ENCODE results near the gene TTC5. TPM values are rescaled to one million over a fixed set of nuclear protein-coding genes. Genes with fewer than 3 reads are reported as not detected.

The TTC5 gene
- total RNA-seq: 10 to 100 TPM; 30.5 to 38.1 TPM
- polyA plus RNA-seq (ENCODE audit: insufficient read length in 2 of 2): 10 to 100 TPM; 25.5 to 25.8 TPM
- long read RNA-seq, donor 1, full-length matches to known transcripts: 14 of 19 reads
- long read RNA-seq, donor 1, partial matches to known transcripts: 5 of 19 reads
- long read RNA-seq, donor 1, other reads (novel, unspliced or antisense): 0 of 19 reads
- long read RNA-seq, donor 2, full-length matches to known transcripts: 3 of 3 reads
- long read RNA-seq, donor 2, partial matches to known transcripts: 0 of 3 reads
- long read RNA-seq, donor 2, other reads (novel, unspliced or antisense): 0 of 3 reads
- long read RNA-seq, donor 3, full-length matches to known transcripts: 4 of 4 reads
- long read RNA-seq, donor 3, partial matches to known transcripts: 0 of 4 reads
- long read RNA-seq, donor 3, other reads (novel, unspliced or antisense): 0 of 4 reads
- long read RNA-seq, donor 4, full-length matches to known transcripts: 7 of 12 reads
- long read RNA-seq, donor 4, partial matches to known transcripts: 5 of 12 reads
- long read RNA-seq, donor 4, other reads (novel, unspliced or antisense): 0 of 12 reads

- Histone ChIP-seq H3K27me3 (ENCODE audit: control insufficient read depth, insufficient read depth, low read length) (no peaks in the 10 kb centered on the region), H3K36me3 (ENCODE audit: control insufficient read depth, insufficient read depth, low read length) (peaks cover 2% of the 10 kb centered on the region), H3K4me3 (ENCODE audit: low read depth, low read length) (peak within 1 kb of the TSS; percentile 73), H3K9me3 (ENCODE audit: control insufficient read depth, insufficient read depth, low read length) (no peaks in the 10 kb centered on the region), H3K27ac (ENCODE audit: low read depth, low read length) (no peak within 1 kb of the TSS), H3K4me1 (ENCODE audit: control insufficient read depth, insufficient read depth, low read length) (no peaks in the 10 kb centered on the region)
- peak; percentile 83 to 97 (median 90) for DNase-seq (ENCODE audit: low read depth in 4 of 6, low spot score in 6 of 6)
- under 1% methylated on average over 26 of the region's 27 CpGs for WGBS (ENCODE audit: insufficient coverage)
Observed at GRCh38 chr14:20305265-20306078, at the start of gene TTC5. Gene TTC5, minus strand, starts transcription at chr14:20305951. Its CDS starts 14 bp downstream, at chr14:20305937.

GRCh38 chr14:20350860-20351259 is 45.1 kb upstream of the TTC5 start:
- no peaks in the 10 kb centered on the region for H3K9me3 ChIP-seq (ENCODE audit: control insufficient read depth, insufficient read depth, low read length)
- no peak overlapping the region for H3K27ac ChIP-seq (ENCODE audit: low read depth, low read length)
- DNase-seq (ENCODE audit: low read depth in 4 of 6, low spot score in 6 of 6): no peak
- peaks cover 62% of the 10 kb centered on the region for H3K36me3 ChIP-seq (ENCODE audit: control insufficient read depth, insufficient read depth, low read length)
- H3K4me1 ChIP-seq (ENCODE audit: control insufficient read depth, insufficient read depth, low read length): no peaks in the 10 kb centered on the region
- H3K27me3 ChIP-seq (ENCODE audit: control insufficient read depth, insufficient read depth, low read length): no peaks in the 10 kb centered on the region
- H3K4me3 ChIP-seq (ENCODE audit: low read depth, low read length): no peak overlapping the region

- Histone ChIP-seq H3K4me1 (ENCODE audit: control insufficient read depth, insufficient read depth, low read length) (no peaks in the 10 kb centered on the region), H3K27me3 (ENCODE audit: control insufficient read depth, insufficient read depth, low read length) (no peaks in the 10 kb centered on the region), H3K27ac (ENCODE audit: low read depth, low read length) (no peak overlapping the region), H3K9me3 (ENCODE audit: control insufficient read depth, insufficient read depth, low read length) (no peaks in the 10 kb centered on the region), H3K4me3 (ENCODE audit: low read depth, low read length) (no peak overlapping the region), H3K36me3 (ENCODE audit: control insufficient read depth, insufficient read depth, low read length) (peaks cover 65% of the 10 kb centered on the region)
- DNase-seq (ENCODE audit: low read depth in 4 of 6, low spot score in 6 of 6): no peak
- 100% methylated on average over 1 of the region's 2 CpGs for WGBS (ENCODE audit: insufficient coverage)
Observed at GRCh38 chr14:20350282-20350681, 44.5 kb upstream of the TTC5 start.

- Histone ChIP-seq H3K9me3 (ENCODE audit: control insufficient read depth, insufficient read depth, low read length) (no peaks in the 10 kb centered on the region), H3K27ac (ENCODE audit: low read depth, low read length) (no peak overlapping the region)
- WGBS (ENCODE audit: insufficient coverage): 100% methylated on average over 1 of the region's 3 CpGs
Observed at GRCh38 chr14:20347747-20348146, 42.0 kb upstream of the TTC5 start.

GRCh38 chr14:20346713-20347112 is 41.0 kb upstream of the TTC5 start:
- Histone ChIP-seq H3K4me3 (ENCODE audit: low read depth, low read length) (no peak overlapping the region), H3K4me1 (ENCODE audit: control insufficient read depth, insufficient read depth, low read length) (peaks cover 5% of the 10 kb centered on the region), H3K27me3 (ENCODE audit: control insufficient read depth, insufficient read depth, low read length) (no peaks in the 10 kb centered on the region), H3K27ac (ENCODE audit: low read depth, low read length) (no peak overlapping the region), H3K9me3 (ENCODE audit: control insufficient read depth, insufficient read depth, low read length) (no peaks in the 10 kb centered on the region), H3K36me3 (ENCODE audit: control insufficient read depth, insufficient read depth, low read length) (peaks cover 42% of the 10 kb centered on the region)
- DNase-seq (ENCODE audit: low read depth in 4 of 6, low spot score in 6 of 6): no peak
- no CpG with 5 or more reads among the region's 1 CpG for WGBS (ENCODE audit: insufficient coverage)

More at GRCh38 chr14:20347747-20348146, 42.0 kb upstream of the TTC5 start:
- H3K36me3 ChIP-seq (ENCODE audit: control insufficient read depth, insufficient read depth, low read length): peaks cover 49% of the 10 kb centered on the region
- H3K4me3 ChIP-seq (ENCODE audit: low read depth, low read length): no peak overlapping the region
- DNase-seq (ENCODE audit: low read depth in 4 of 6, low spot score in 6 of 6): no peak
- peaks cover 5% of the 10 kb centered on the region for H3K4me1 ChIP-seq (ENCODE audit: control insufficient read depth, insufficient read depth, low read length)
- H3K27me3 ChIP-seq (ENCODE audit: control insufficient read depth, insufficient read depth, low read length): no peaks in the 10 kb centered on the region

- Histone ChIP-seq H3K36me3 (ENCODE audit: control insufficient read depth, insufficient read depth, low read length) (peaks cover 30% of the 10 kb centered on the region), H3K27ac (ENCODE audit: low read depth, low read length) (no peak overlapping the region), H3K4me1 (ENCODE audit: control insufficient read depth, insufficient read depth, low read length) (peaks cover 5% of the 10 kb centered on the region), H3K4me3 (ENCODE audit: low read depth, low read length) (no peak overlapping the region), H3K27me3 (ENCODE audit: control insufficient read depth, insufficient read depth, low read length) (no peaks in the 10 kb centered on the region), H3K9me3 (ENCODE audit: control insufficient read depth, insufficient read depth, low read length) (no peaks in the 10 kb centered on the region)
- 100% methylated on average over 1 of the region's 1 CpG for WGBS (ENCODE audit: insufficient coverage)
- no peak for DNase-seq (ENCODE audit: low read depth in 4 of 6, low spot score in 6 of 6)
Observed at GRCh38 chr14:20345366-20345765, 39.6 kb upstream of the TTC5 start.

GRCh38 chr14:20343862-20344220 is 38.1 kb upstream of the TTC5 start:
- Histone ChIP-seq H3K27me3 (ENCODE audit: control insufficient read depth, insufficient read depth, low read length) (no peaks in the 10 kb centered on the region), H3K36me3 (ENCODE audit: control insufficient read depth, insufficient read depth, low read length) (peaks cover 18% of the 10 kb centered on the region), H3K4me1 (ENCODE audit: control insufficient read depth, insufficient read depth, low read length) (peaks cover 5% of the 10 kb centered on the region), H3K4me3 (ENCODE audit: low read depth, low read length) (peak overlapping the region; percentile 73), H3K9me3 (ENCODE audit: control insufficient read depth, insufficient read depth, low read length) (no peaks in the 10 kb centered on the region), H3K27ac (ENCODE audit: low read depth, low read length) (peak overlapping the region; percentile 81)
- WGBS (ENCODE audit: insufficient coverage): no CpG with 5 or more reads among the region's 3 CpGs
- no peak for DNase-seq (ENCODE audit: low read depth in 4 of 6, low spot score in 6 of 6)

GRCh38 chr14:20343092-20343861 is 37.5 kb upstream of the TTC5 start, which contains the start of gene PARP2:
Gene PARP2, plus strand, starts transcription at chr14:20343635. Its CDS starts 7 bp downstream, at chr14:20343642.
- peak; percentile 99 to 100 (median 100) for DNase-seq (ENCODE audit: low read depth in 4 of 6, low spot score in 6 of 6)
- Histone ChIP-seq H3K27ac (ENCODE audit: low read depth, low read length) (peak within 1 kb of the TSS; percentile 82), H3K9me3 (ENCODE audit: control insufficient read depth, insufficient read depth, low read length) (no peaks in the 10 kb centered on the region), H3K4me3 (ENCODE audit: low read depth, low read length) (peak within 1 kb of the TSS; percentile 73), H3K27me3 (ENCODE audit: control insufficient read depth, insufficient read depth, low read length) (no peaks in the 10 kb centered on the region), H3K4me1 (ENCODE audit: control insufficient read depth, insufficient read depth, low read length) (peaks cover 5% of the 10 kb centered on the region), H3K36me3 (ENCODE audit: control insufficient read depth, insufficient read depth, low read length) (peaks cover 15% of the 10 kb centered on the region)
- WGBS (ENCODE audit: insufficient coverage): 0% methylated on average over 48 of the region's 50 CpGs

GRCh38 chr14:20341646-20342045 is 35.9 kb upstream of the TTC5 start:
- Histone ChIP-seq H3K27me3 (ENCODE audit: control insufficient read depth, insufficient read depth, low read length) (peaks cover 2% of the 10 kb centered on the region), H3K9me3 (ENCODE audit: control insufficient read depth, insufficient read depth, low read length) (no peaks in the 10 kb centered on the region), H3K4me3 (ENCODE audit: low read depth, low read length) (no peak overlapping the region), H3K27ac (ENCODE audit: low read depth, low read length) (no peak overlapping the region), H3K4me1 (ENCODE audit: control insufficient read depth, insufficient read depth, low read length) (peaks cover 5% of the 10 kb centered on the region), H3K36me3 (ENCODE audit: control insufficient read depth, insufficient read depth, low read length) (peaks cover 7% of the 10 kb centered on the region)
- WGBS (ENCODE audit: insufficient coverage): no CpG with 5 or more reads among the region's 2 CpGs
- peak in 1 of 6 donors; percentile 22 for DNase-seq (ENCODE audit: low read depth in 4 of 6, low spot score in 6 of 6)
